HEK293 (cell line): ENCODE results near the gene CEBPA.
A peak's percentile ranks its signal among the peaks of the same experiment; 100 is the strongest.

Source experiments
- CTCF ChIA-PET: fragments of 350-600 bp; formaldehyde crosslinking; extraction: SDS; loops from one replicate; lab custom pipeline; 2021; ENCODE audit warnings: antibody characterized with exemption; lab: Yijun Ruan, JAX
- POLR2A ChIA-PET: fragments of 300-600 bp; formaldehyde crosslinking; extraction: SDS; loops from one replicate; lab custom pipeline; 2020; ENCODE audit warnings: antibody characterized with exemption, inconsistent platforms; lab: Yijun Ruan, JAX
- H3K27ac ChIP-seq: fragments of 200-500 bp; sonication (Bioruptor generic); 2 replicates; pipeline ENCODE4 v1.5.1; 2014; ENCODE audit warnings: low read depth, low read length, control low read depth, inconsistent platforms; ENCODE audit errors: extremely low read depth
- H3K36me3 ChIP-seq, 2 experiments: fragments of 200-500 bp in 1 of 2; sonication (Bioruptor generic) in 1 of 2; 1 replicate in 1 of 2; 2 replicates in 1 of 2; pipeline ENCODE4 v1.5.1; 2014 to 2017; ENCODE audit warnings: inconsistent platforms in 2 of 2, low read length in 2 of 2; ENCODE audit not compliant: control insufficient read depth in 2 of 2, insufficient read depth in 1 of 2
- H3K4me1 ChIP-seq: fragments of 200-500 bp; sonication (Bioruptor generic); 2 replicates; pipeline ENCODE4 v1.5.1; 2014; ENCODE audit warnings: mild to moderate bottlenecking, low read length, inconsistent platforms; ENCODE audit not compliant: control insufficient read depth, insufficient read depth
- H3K4me3 ChIP-seq: 2 replicates; pipeline ENCODE4 v1.5.1; 2011; ENCODE audit warnings: low read depth, mild to moderate bottlenecking, control low read depth, low read length, moderate library complexity
- H3K9me3 ChIP-seq: fragments of 200-500 bp; sonication (Bioruptor generic); 2 replicates; pipeline ENCODE4 v1.5.1; 2014; ENCODE audit warnings: low read depth, low read length, inconsistent platforms; ENCODE audit not compliant: control insufficient read depth, insufficient read depth
- KLF1 ChIP-seq: fragments of 450-650 bp; formaldehyde crosslinking; IDR thresholded peaks from 2 replicates; pipeline ENCODE4 v1.5.1; 2016; ENCODE audit warnings: missing biosample characterization, missing genetic modification characterization
- KLF7 ChIP-seq: fragments of 450-650 bp; formaldehyde crosslinking; IDR thresholded peaks from 2 replicates; pipeline ENCODE4 v1.5.1; 2016; ENCODE audit warnings: missing biosample characterization, missing genetic modification characterization, borderline replicate concordance
- PRDM1 ChIP-seq: fragments of 450-650 bp; formaldehyde crosslinking; IDR thresholded peaks from 2 replicates; pipeline ENCODE4; 2016; ENCODE audit warnings: missing biosample characterization, missing genetic modification characterization
- ZNF121 ChIP-seq: fragments of 450-650 bp; formaldehyde crosslinking; IDR thresholded peaks from 2 replicates; pipeline ENCODE4 v1.5.1; 2016; ENCODE audit warnings: missing biosample characterization, missing genetic modification characterization
- ZNF140 ChIP-seq: fragments of 450-650 bp; formaldehyde crosslinking; IDR thresholded peaks from 2 replicates; pipeline ENCODE4 v1.5.1; 2016; ENCODE audit warnings: missing biosample characterization, missing genetic modification characterization
- ZNF248 ChIP-seq: fragments of 450-650 bp; formaldehyde crosslinking; IDR thresholded peaks from 2 replicates; pipeline ENCODE4 v1.5.1; 2017; ENCODE audit warnings: missing biosample characterization, missing genetic modification characterization
- ZNF341 ChIP-seq: fragments of 450-650 bp; formaldehyde crosslinking; IDR thresholded peaks from 2 replicates; pipeline ENCODE4; 2016; ENCODE audit warnings: low read depth, missing biosample characterization, missing genetic modification characterization
- ZNF501 ChIP-seq: fragments of 450-650 bp; formaldehyde crosslinking; IDR thresholded peaks from 2 replicates; pipeline ENCODE4 v1.5.1; 2016; ENCODE audit warnings: missing biosample characterization, missing genetic modification characterization
- ZNF658 ChIP-seq: fragments of 450-650 bp; formaldehyde crosslinking; IDR thresholded peaks from 2 replicates; pipeline ENCODE4; 2016; ENCODE audit warnings: missing biosample characterization, missing genetic modification characterization
- ZNF707 ChIP-seq: fragments of 450-650 bp; formaldehyde crosslinking; IDR thresholded peaks from 2 replicates; pipeline ENCODE4 v1.5.1; 2016; ENCODE audit warnings: missing biosample characterization, missing genetic modification characterization
- TF ChIP-seq, protein P1 (sequence below): fragments of 450-650 bp; formaldehyde crosslinking; IDR thresholded peaks from 2 replicates; pipeline ENCODE4 v1.5.1; 2016; ENCODE audit warnings: missing biosample characterization, missing genetic modification characterization
- TF ChIP-seq, protein P2 (sequence below): fragments of 450-650 bp; formaldehyde crosslinking; IDR thresholded peaks from 2 replicates; pipeline ENCODE4; 2016; ENCODE audit warnings: missing biosample characterization, missing genetic modification characterization
- TF ChIP-seq, protein P3 (sequence below): fragments of 450-650 bp; formaldehyde crosslinking; IDR thresholded peaks from 2 replicates; pipeline ENCODE4 v1.5.1; 2016; ENCODE audit warnings: missing biosample characterization, missing genetic modification characterization
- TF ChIP-seq, protein P4 (sequence below): fragments of 450-650 bp; formaldehyde crosslinking; IDR thresholded peaks from 2 replicates; pipeline ENCODE4 v1.5.1; 2016; ENCODE audit warnings: missing biosample characterization, missing genetic modification characterization, borderline replicate concordance
- TF ChIP-seq, protein P5 (sequence below): fragments of 450-650 bp; formaldehyde crosslinking; IDR thresholded peaks from 2 replicates; pipeline ENCODE4 v1.5.1; 2016; ENCODE audit warnings: missing biosample characterization, missing genetic modification characterization
- TF ChIP-seq, protein P6 (sequence below): fragments of 450-650 bp; formaldehyde crosslinking; IDR thresholded peaks from 2 replicates; pipeline ENCODE4 v1.5.1; 2016; ENCODE audit warnings: missing biosample characterization, missing genetic modification characterization

The CEBPA gene

DNA sequence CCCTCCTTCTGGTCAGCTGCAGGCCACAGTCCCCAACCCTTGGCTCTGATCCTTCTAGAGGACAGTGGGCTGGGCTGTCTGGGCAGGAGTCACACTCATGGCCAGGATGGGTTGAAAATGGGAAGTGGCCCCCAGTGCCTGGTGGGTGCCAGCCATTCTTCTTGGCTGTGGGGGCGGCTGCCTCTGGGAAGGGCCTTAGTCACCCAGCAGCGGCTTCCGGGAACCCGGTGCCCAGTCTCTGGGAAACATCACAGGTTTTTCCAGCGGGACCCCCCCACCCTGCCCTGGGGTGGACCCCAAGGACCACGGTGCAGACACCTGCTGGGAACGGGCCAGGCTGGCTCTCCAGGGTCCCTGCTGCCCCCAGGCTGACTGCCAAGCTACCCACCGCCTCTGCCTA, 49.4 kb downstream of the CEBPA start:
- CTCF ChIA-PET, result no interaction called here
- TF ChIP-seq, protein P1, sequence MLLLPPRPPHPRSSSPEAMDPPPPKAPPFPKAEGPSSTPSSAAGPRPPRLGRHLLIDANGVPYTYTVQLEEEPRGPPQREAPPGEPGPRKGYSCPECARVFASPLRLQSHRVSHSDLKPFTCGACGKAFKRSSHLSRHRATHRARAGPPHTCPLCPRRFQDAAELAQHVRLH (tag by site-specific recombination), result no peak
- TF ChIP-seq KLF1 (tag by site-specific recombination), result no peak
- TF ChIP-seq ZNF140 (tag by site-specific recombination), result no peak
- no peak for TF ChIP-seq ZNF501 (tag by site-specific recombination)
- no peak for TF ChIP-seq ZNF248
- TF ChIP-seq KLF7 (tag by site-specific recombination), result no peak
- TF ChIP-seq, protein P2, sequence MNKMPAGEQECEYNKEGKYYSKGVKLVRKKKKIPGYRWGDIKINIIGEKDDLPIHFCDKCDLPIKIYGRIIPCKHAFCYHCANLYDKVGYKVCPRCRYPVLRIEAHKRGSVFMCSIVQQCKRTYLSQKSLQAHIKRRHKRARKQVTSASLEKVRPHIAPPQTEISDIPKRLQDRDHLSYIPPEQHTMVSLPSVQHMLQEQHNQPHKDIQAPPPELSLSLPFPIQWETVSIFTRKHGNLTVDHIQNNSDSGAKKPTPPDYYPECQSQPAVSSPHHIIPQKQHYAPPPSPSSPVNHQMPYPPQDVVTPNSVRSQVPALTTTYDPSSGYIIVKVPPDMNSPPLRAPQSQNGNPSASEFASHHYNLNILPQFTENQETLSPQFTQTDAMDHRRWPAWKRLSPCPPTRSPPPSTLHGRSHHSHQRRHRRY (tag by site-specific recombination), result no peak
- TF ChIP-seq, all 188 proteins: peak for 0
- Histone ChIP-seq H3K36me3 (no peaks in the 10 kb centered on the region; a peak in 1 of 3 replicates), H3K27ac (no peak overlapping the region), H3K9me3 (no peaks in the 10 kb centered on the region; the same call in 1 of the 2 replicates), H3K4me3 (no peak overlapping the region), H3K4me1 (no peaks in the 10 kb centered on the region)
- POLR2A ChIA-PET, result no interaction called here

DNA sequence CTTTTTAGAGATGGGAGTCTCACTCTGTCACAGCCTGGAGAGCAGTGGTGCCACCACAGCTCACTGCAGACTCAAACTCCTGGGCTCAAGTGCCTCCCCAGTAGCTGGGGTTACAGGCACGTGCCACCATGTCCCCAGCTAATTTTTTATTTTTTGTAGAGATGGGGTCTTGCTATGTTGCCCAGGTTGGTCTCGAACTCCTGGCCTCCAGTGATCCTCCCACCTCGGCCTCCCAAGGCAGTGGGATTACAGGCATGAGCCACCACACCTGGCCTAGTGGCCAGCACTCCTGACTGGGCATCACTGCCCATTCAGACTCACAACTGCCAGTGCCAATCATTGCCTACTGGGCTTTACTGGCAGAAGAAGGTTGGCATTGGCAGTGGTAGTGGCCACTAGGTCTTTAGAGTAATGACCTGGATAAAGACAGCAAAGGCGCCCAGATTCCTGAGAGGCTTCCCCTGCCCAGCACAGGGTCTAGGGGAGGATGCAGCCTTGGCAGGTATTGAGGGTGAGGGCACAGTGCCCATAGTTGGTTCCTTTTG, 49.8 kb downstream of the CEBPA start:
- TF ChIP-seq, protein P3, sequence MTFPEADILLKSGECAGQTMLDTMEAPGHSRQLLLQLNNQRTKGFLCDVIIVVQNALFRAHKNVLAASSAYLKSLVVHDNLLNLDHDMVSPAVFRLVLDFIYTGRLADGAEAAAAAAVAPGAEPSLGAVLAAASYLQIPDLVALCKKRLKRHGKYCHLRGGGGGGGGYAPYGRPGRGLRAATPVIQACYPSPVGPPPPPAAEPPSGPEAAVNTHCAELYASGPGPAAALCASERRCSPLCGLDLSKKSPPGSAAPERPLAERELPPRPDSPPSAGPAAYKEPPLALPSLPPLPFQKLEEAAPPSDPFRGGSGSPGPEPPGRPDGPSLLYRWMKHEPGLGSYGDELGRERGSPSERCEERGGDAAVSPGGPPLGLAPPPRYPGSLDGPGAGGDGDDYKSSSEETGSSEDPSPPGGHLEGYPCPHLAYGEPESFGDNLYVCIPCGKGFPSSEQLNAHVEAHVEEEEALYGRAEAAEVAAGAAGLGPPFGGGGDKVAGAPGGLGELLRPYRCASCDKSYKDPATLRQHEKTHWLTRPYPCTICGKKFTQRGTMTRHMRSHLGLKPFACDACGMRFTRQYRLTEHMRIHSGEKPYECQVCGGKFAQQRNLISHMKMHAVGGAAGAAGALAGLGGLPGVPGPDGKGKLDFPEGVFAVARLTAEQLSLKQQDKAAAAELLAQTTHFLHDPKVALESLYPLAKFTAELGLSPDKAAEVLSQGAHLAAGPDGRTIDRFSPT (tag by site-specific recombination), result peak; percentile 85
- TF ChIP-seq ZNF121 (tag by site-specific recombination), result peak; percentile 96
- TF ChIP-seq, protein P4, sequence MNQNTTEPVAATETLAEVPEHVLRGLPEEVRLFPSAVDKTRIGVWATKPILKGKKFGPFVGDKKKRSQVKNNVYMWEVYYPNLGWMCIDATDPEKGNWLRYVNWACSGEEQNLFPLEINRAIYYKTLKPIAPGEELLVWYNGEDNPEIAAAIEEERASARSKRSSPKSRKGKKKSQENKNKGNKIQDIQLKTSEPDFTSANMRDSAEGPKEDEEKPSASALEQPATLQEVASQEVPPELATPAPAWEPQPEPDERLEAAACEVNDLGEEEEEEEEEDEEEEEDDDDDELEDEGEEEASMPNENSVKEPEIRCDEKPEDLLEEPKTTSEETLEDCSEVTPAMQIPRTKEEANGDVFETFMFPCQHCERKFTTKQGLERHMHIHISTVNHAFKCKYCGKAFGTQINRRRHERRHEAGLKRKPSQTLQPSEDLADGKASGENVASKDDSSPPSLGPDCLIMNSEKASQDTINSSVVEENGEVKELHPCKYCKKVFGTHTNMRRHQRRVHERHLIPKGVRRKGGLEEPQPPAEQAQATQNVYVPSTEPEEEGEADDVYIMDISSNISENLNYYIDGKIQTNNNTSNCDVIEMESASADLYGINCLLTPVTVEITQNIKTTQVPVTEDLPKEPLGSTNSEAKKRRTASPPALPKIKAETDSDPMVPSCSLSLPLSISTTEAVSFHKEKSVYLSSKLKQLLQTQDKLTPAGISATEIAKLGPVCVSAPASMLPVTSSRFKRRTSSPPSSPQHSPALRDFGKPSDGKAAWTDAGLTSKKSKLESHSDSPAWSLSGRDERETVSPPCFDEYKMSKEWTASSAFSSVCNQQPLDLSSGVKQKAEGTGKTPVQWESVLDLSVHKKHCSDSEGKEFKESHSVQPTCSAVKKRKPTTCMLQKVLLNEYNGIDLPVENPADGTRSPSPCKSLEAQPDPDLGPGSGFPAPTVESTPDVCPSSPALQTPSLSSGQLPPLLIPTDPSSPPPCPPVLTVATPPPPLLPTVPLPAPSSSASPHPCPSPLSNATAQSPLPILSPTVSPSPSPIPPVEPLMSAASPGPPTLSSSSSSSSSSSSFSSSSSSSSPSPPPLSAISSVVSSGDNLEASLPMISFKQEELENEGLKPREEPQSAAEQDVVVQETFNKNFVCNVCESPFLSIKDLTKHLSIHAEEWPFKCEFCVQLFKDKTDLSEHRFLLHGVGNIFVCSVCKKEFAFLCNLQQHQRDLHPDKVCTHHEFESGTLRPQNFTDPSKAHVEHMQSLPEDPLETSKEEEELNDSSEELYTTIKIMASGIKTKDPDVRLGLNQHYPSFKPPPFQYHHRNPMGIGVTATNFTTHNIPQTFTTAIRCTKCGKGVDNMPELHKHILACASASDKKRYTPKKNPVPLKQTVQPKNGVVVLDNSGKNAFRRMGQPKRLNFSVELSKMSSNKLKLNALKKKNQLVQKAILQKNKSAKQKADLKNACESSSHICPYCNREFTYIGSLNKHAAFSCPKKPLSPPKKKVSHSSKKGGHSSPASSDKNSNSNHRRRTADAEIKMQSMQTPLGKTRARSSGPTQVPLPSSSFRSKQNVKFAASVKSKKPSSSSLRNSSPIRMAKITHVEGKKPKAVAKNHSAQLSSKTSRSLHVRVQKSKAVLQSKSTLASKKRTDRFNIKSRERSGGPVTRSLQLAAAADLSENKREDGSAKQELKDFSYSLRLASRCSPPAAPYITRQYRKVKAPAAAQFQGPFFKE (tag by site-specific recombination), result no peak
- Histone ChIP-seq H3K9me3 (no peaks in the 10 kb centered on the region), H3K36me3 (no peaks in the 10 kb centered on the region; a peak in 1 of 3 replicates), H3K27ac (no peak overlapping the region), H3K4me3 (no peak overlapping the region), H3K4me1 (no peaks in the 10 kb centered on the region)
- CTCF ChIA-PET, result no interaction called here
- POLR2A ChIA-PET, result no interaction called here

DNA sequence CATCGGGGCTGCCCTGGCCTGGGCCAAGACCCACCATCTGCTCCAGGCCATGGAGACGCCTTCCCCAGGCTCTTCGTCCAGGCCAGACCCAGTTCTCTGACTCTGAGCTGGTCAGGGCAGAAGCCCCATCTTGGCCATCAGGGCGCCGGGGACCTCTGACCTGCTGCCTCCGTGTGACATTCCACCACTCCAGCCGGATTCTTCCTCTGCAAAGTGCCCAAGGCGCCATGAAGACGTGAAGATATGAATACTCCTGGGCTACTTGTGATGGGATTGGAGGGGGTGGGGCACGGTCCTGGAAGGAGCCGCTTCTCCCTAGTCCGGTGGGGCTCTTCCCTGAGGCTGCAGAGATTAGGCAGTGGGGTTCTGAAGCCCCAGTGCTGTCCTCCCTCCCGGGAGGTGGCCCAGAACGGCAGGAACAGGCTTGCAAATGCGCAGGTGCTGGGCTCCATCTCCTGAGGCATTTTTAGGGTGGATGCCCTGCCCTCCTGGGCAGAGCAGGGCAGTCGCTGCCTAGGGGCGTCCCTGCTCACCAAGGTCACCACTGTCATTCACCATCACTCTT, 50.7 kb downstream of the CEBPA start:
- CTCF ChIA-PET, result no interaction called here
- no peaks in the 10 kb centered on the region for H3K4me1 ChIP-seq
- POLR2A ChIA-PET, result interaction anchor here (0.6 kb wide), 1 partner anchor 9 kb away, joined by 3 read pairs; no protein-coding TSS in a partner anchor

More for the DNA sequence above, 50.7 kb downstream of the CEBPA start:
- Histone ChIP-seq H3K9me3 (no peaks in the 10 kb centered on the region), H3K4me3 (no peak overlapping the region), H3K27ac (no peak overlapping the region), H3K36me3 (no peaks in the 10 kb centered on the region; a peak in 1 of 3 replicates)
- TF ChIP-seq ZNF341 (tag by site-specific recombination), result peak; percentile 67
- TF ChIP-seq ZNF658 (tag by site-specific recombination), result no peak
- TF ChIP-seq, protein P5, sequence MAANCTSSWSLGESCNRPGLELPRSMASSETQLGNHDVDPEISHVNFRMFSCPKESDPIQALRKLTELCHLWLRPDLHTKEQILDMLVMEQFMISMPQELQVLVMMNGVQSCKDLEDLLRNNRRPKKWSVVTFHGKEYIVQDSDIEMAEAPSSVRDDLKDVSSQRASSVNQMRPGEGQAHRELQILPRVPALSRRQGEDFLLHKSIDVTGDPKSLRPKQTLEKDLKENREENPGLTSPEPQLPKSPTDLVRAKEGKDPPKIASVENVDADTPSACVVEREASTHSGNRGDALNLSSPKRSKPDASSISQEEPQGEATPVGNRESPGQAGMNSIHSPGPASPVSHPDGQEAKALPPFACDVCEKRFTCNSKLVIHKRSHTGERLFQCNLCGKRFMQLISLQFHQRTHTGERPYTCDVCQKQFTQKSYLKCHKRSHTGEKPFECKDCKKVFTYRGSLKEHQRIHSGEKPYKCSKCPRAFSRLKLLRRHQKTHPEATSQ (tag by site-specific recombination), result no peak
- TF ChIP-seq, protein P6, sequence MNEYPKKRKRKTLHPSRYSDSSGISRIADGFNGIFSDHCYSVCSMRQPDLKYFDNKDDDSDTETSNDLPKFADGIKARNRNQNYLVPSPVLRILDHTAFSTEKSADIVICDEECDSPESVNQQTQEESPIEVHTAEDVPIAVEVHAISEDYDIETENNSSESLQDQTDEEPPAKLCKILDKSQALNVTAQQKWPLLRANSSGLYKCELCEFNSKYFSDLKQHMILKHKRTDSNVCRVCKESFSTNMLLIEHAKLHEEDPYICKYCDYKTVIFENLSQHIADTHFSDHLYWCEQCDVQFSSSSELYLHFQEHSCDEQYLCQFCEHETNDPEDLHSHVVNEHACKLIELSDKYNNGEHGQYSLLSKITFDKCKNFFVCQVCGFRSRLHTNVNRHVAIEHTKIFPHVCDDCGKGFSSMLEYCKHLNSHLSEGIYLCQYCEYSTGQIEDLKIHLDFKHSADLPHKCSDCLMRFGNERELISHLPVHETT (tag by site-specific recombination), result no peak
- TF ChIP-seq PRDM1 (tag by site-specific recombination), result no peak
- TF ChIP-seq ZNF707 (tag by site-specific recombination), result no peak
